Muscle layer of duodenum (tissue), 2 donors: ENCODE measurements around the gene C15orf61.
A peak's percentile ranks its signal among the peaks of the same experiment; 100 is the strongest.

Experiments
- H3K27ac ChIP-seq: one replicate; pipeline ENCODE4 v1.7.0; 2013; ENCODE audit warnings: mild to moderate bottlenecking, low read length
- H3K27me3 ChIP-seq: one replicate; pipeline ENCODE4 v1.7.0; 2013; ENCODE audit warnings: low read depth, mild to moderate bottlenecking, control low read depth, low read length
- H3K36me3 ChIP-seq, 2 donors: one replicate each; pipeline ENCODE4 v1.7.0; 2013; ENCODE audit warnings: low read length in 2 of 2, control low read depth in 1 of 2, mild to moderate bottlenecking in 1 of 2; ENCODE audit not compliant: insufficient read depth in 2 of 2, control insufficient read depth in 1 of 2
- H3K4me1 ChIP-seq, 2 donors: one replicate each; pipeline ENCODE4 v1.7.0; 2013; ENCODE audit warnings: low read length in 2 of 2, mild to moderate bottlenecking in 2 of 2, control low read depth in 1 of 2, moderate library complexity in 1 of 2; ENCODE audit not compliant: insufficient read depth in 2 of 2, control insufficient read depth in 1 of 2
- H3K4me3 ChIP-seq, 2 donors: one replicate each; pipeline ENCODE4 v1.7.0; 2013; ENCODE audit warnings: low read length in 2 of 2, low read depth in 1 of 2, mild to moderate bottlenecking in 1 of 2
- H3K9me3 ChIP-seq, 2 donors: one replicate each; pipeline ENCODE4 v1.7.0; 2013; ENCODE audit warnings: low read length in 2 of 2, control low read depth in 1 of 2, mild to moderate bottlenecking in 1 of 2; ENCODE audit not compliant: control insufficient read depth in 1 of 2
- donor health status: healthy.

C15orf61 gene

GRCh38 chr15:67570875-67571647 lies 50.1 kb downstream of the C15orf61 start:
- H3K4me3 ChIP-seq: peak overlapping the region in 1 of 2 donors; percentile 3
- no peaks in the 10 kb centered on the region for H3K9me3 ChIP-seq
- H3K4me1 ChIP-seq: no peaks in the 10 kb centered on the region
- H3K27me3 ChIP-seq: no peaks in the 10 kb centered on the region
- no peaks in the 10 kb centered on the region for H3K36me3 ChIP-seq
- peak overlapping the region; percentile 56 for H3K27ac ChIP-seq

- H3K9me3 ChIP-seq: no peaks in the 10 kb centered on the region
- peak overlapping the region; percentile 56 for H3K27ac ChIP-seq
- H3K36me3 ChIP-seq: no peaks in the 10 kb centered on the region
- no peaks in the 10 kb centered on the region for H3K27me3 ChIP-seq
- H3K4me3 ChIP-seq: peak overlapping the region in 1 of 2 donors; percentile 3
- H3K4me1 ChIP-seq: no peaks in the 10 kb centered on the region
Measured at GRCh38 chr15:67571648-67572415, 50.9 kb downstream of the C15orf61 start.

- no peak overlapping the region for H3K4me3 ChIP-seq
- H3K9me3 ChIP-seq: no peaks in the 10 kb centered on the region
- H3K27ac ChIP-seq: no peak overlapping the region
- no peaks in the 10 kb centered on the region for H3K36me3 ChIP-seq
- H3K27me3 ChIP-seq: no peaks in the 10 kb centered on the region
- no peaks in the 10 kb centered on the region for H3K4me1 ChIP-seq
Measured at GRCh38 chr15:67573194-67573593, 52.3 kb downstream of the C15orf61 start.

GRCh38 chr15:67575039-67575502 lies 54.1 kb downstream of the C15orf61 start:
- Histone ChIP-seq H3K9me3 (no peaks in the 10 kb centered on the region), H3K27me3 (no peaks in the 10 kb centered on the region), H3K27ac (no peak overlapping the region), H3K4me1 (no peaks in the 10 kb centered on the region), H3K4me3 (no peak overlapping the region), H3K36me3 (no peaks in the 10 kb centered on the region)

- H3K9me3 ChIP-seq: no peaks in the 10 kb centered on the region
- H3K36me3 ChIP-seq: no peaks in the 10 kb centered on the region
- H3K4me3 ChIP-seq: no peak overlapping the region
- H3K27ac ChIP-seq: no peak overlapping the region
- no peaks in the 10 kb centered on the region for H3K27me3 ChIP-seq
- no peaks in the 10 kb centered on the region for H3K4me1 ChIP-seq
Measured at GRCh38 chr15:67578020-67578600, 57.2 kb downstream of the C15orf61 start.

GRCh38 chr15:67579164-67579563 lies 58.2 kb downstream of the C15orf61 start:
- H3K9me3 ChIP-seq: no peaks in the 10 kb centered on the region
- no peaks in the 10 kb centered on the region for H3K36me3 ChIP-seq

More at GRCh38 chr15:67579164-67579563, 58.2 kb downstream of the C15orf61 start:
- Histone ChIP-seq H3K27ac (no peak overlapping the region), H3K27me3 (no peaks in the 10 kb centered on the region), H3K4me3 (no peak overlapping the region), H3K4me1 (no peaks in the 10 kb centered on the region)
